Fibroblast of peridontal ligament (primary cell): ENCODE measurements around the gene CAP1.
"Not testable (repeated sequence)": the region's sequence is repeated elsewhere in the genome, so short reads cannot be mapped to it uniquely, and the experiment has no call there.

ENCODE experiments used
- DNase-seq: peaks from one replicate; pipeline ENCODE4 v3.0.0-alpha.2; 2010; ENCODE audit errors: extremely low read depth

CAP1 gene

DNA sequence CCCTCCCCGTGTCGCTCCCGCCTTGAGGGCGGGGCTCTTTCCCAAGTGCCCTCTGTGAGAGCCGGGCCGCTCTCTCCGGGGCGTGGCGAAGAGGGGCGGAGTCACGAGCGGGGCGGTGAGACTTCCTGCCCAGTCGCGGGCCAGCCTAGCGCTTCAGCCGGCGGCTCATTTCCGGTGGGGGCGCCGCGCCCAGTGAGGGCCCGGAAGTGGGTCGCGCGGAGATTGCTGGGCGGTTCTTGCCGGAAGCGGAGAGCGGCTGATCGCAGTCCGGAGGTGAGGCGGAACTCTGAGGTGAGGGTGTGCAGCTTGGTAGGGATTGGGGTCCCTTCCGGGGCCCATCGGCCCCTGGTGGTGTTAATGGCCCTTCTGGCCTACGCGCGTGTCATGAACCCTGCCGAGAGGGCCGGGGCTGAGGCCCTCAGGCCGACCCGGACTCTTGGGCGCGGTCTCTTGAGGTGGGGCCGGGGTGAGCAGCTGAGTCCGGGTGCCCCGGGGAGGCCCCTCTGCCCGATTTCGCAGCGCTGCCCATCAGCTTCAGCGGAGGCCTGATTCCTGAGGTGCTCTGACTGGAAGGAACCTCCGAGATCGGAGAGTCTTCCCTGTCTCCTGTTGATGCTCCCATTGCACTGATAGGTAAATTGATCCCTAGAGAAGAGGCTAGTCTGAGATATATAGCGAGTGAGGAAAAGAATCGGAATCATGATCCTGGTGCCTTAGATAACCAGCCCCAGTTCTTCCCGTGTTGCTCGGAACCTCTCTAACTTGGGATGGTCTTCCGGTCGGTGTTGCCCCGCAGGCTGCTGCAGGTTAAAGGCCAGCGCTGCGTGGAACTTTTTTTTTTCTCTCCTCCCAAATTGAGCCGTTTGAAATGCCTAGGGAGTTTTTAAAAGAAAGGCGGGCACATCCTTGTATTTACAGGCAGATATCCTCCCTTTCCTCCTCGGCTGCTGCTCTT, at the start of gene CAP1:
Gene CAP1, plus strand, starts transcription at position 219 of the 955 bp plus-strand sequence. CDS start 18,618 bp downstream, outside the sequence.
- peak; percentile 97 for DNase-seq

DNA sequence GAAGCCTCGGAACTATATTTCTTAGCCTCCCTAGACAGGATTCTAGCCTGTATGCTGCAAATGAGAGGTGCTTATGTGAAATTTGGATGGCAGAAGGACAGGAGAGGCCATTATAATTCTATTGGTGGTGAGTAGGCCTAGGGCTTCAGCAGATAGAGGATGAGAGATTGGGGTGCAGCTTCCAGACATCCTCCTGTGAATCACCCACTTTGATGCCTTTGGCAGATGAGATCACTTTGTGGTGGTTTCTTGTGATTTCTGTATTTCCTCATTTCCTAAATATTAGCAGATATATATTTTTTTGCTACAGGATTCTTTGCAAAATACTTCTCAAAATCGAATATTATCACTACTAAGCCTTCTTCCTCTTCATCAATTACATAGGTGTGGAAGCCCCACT, 48.3 kb upstream of the CAP1 start:
- peak; percentile 38 for DNase-seq

- DNase-seq, result no peak
These were observed 47.6 kb upstream of the CAP1 start for GRCh38 chr1:39992888-39993287.

GRCh38 chr1:39995973-39996393, 44.5 kb upstream of the CAP1 start:
- DNase-seq, result no peak

DNA sequence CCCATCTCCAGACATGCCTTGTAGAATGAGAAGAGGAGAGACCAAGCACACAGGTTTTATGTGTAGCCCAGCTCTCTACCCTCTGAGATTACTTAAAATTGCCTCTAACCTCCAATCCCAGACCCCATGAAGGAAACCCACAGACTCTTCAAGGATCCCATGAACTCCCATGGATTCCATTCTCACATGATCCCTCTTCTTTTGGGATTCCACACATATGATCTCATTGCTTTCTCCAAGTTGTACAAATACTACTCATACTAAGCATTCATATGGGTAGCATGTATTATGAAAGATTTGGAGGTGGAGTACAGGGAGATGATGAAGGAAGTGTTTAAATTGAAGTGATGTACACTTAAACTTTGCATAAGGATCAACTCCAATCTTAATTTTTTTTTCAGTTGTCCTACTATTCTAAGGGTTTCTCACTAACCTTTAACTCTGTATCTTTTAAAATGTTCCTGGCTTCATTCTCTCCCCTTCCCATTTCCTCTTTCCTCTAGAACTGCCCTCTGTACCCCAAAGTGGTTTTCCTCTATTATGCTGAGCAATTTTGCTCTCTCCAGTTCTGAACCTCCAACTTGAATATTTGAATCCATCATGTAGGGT, 44.0 kb upstream of the CAP1 start:
- DNase-seq, result peak; percentile 46

DNA sequence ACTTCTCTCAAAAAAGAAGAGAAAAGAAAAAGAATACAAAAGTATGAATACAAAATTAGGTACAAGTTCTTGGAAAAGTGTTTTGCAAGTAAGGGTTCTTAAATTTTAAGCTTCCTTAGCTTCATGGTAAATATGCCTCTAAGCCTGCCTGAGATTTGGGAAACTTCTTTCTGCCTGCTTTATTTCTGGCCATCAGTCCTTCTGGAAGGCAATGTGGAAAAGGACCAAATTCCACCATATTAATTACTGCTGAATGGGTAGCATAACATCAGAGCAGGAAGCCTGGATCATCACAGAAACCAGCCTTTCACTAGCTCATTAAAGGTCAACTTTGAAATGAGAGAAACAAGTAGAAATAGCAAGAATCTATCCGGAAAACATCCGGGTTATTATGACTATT, 39.1 kb upstream of the CAP1 start:
- DNase-seq, result no peak

DNA sequence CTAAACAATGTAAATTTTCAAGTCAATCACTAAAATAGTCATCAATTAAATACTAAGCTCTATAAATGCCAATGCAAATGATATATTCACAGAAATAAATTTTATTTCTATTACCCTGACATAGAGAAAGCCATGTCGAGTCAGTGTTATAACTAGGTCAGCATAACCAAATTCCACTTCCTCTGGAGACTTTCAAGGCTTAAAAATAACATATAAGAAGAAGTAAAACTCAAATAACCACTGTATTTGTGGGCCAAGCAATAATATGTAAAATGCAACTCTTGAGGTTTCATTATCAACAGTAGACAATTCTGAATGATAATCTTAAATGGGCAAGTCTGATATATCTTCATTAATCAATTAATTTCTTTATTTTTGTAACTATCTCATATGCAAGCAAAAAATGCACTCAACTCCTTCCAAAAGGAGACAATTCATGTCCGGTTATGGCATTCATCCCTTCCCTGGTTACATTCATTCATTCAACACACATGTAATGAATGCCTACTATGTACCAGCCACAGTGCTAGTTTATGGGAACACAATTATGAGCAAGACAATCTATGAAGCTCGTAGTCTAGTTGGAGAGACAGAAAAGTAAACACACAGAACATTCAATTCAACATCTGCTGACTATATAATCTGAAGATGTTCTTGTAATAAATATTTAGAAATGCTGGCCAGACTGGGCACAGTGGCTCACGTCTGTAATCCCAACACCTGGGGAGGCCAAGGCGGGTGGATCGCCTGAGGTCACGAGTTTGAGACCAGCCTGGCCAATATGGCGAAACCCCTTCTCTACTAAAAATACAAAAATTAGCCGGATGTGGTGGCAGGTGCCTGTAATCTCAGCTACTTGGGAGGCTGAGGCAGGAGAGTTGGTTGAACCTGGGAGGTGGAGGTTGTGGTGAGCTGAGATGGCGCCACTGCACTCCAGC, 37.1 kb upstream of the CAP1 start:
- DNase-seq, result no peak

GRCh38 chr1:40004857-40005256, 35.7 kb upstream of the CAP1 start:
- peak; percentile 18 for DNase-seq

GRCh38 chr1:40007481-40008034, 33.0 kb upstream of the CAP1 start:
- not testable (repeated sequence) for DNase-seq

DNA sequence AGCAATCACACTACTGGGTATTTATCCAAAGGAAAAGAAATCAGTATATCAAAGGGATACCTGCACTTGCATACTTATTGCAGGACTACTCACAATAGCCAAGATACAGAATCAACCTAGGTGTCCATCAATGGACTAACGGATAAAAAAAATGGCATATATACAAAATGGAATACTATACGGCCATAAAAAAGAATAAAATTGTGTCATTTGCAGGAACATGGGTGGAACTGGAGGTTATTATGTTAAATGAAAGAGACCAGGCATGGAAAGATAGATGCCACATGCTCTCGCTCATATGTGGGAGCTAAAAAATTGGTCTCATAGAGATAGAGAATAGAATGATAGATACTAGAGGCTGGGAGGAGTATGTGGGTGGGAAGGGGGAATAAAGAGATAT, 29.3 kb upstream of the CAP1 start:
- no peak for DNase-seq

DNA sequence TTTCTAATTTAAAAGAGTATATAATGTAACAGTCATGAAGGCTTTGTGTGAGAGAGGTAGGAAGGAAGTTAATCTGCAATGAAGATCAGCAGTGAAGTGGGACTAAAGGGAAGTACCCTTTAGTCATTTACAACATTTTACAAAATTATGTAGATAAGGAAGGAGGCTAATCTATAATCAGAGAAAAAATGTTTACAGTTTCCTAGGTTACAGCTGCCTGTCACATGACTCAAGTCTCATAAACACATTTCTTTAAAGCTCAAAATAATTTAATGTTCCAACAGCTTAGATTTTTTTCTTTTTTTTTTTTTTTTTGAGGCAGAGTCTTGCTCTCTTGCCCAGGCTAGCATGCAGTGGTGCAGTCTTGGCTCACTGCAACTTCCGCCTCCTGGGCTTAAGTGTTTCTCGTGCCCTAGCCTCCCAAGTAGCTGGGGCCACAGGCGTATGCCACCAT, 26.2 kb upstream of the CAP1 start:
- DNase-seq, result no peak

DNA sequence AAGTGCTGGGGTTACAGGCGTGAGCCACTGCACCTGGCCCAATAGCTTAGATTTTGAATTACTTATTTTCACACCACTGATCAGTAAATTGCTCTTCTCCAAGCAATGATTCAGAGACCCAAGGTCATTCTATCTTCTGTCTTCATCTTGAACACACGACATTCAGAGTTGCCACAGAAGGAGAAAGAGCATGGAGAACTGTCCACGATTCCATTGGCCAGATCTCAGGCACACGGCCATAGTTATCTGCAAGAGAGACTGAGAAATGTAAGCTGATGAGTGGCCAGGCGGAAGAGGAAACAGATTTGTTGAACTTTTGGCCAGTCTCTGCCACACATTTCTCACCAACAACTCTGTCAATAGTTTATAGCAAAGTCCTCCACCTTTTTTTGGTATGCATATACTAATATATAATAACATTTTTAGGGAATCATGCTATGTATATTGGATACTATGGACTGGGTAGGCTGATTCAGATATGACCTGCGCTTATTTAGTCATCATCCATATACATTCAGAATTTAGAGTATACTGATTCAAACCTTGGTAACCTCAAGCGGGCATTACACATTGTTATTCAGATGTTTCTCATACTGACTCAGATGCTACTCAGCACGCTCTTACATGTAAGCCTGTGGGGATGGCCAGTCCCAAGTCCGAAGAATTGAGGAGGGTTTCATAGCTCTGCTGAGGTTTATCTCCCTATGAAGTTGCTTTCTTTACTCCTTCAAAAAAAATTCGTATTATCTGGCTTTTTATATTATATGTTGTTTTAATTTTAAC, 25.5 kb upstream of the CAP1 start:
- peak; percentile 91 for DNase-seq

GRCh38 chr1:40017951-40018575, 22.5 kb upstream of the CAP1 start:
- DNase-seq, result no peak

DNA sequence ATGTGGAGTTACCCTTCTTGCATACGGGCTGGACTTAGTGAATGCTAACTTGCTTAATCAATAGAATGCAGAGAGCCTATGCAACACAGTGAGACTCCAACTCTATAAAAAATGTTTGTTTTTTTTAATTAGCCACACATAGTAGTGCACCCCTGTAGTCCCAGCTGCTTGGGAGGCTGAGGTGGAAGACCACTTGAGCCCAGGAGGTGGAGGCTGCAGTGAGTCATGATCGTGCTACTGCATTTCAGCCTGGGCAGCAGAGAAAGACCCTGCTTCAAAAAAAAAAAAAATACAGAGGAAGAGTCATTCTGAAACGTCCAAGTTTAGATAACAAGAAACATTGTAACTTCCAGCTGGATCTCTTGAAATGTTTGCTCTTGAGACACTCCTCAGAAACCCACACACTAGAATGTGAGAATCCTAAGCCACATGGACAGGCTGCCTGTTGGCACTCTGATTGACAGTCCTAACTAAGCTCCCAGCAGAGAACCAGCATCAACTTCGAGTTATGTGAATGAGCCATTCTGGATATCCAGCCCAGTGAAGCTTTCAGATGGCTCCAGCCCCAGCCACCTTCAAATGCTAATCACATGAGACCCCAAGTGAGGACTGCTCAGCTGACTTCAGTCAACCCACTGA, 20.0 kb upstream of the CAP1 start:
- no peak for DNase-seq

GRCh38 chr1:40023379-40023944, 17.1 kb upstream of the CAP1 start:
- no peak for DNase-seq

GRCh38 chr1:40024671-40025070, 15.9 kb upstream of the CAP1 start:
- DNase-seq, result no peak

DNA sequence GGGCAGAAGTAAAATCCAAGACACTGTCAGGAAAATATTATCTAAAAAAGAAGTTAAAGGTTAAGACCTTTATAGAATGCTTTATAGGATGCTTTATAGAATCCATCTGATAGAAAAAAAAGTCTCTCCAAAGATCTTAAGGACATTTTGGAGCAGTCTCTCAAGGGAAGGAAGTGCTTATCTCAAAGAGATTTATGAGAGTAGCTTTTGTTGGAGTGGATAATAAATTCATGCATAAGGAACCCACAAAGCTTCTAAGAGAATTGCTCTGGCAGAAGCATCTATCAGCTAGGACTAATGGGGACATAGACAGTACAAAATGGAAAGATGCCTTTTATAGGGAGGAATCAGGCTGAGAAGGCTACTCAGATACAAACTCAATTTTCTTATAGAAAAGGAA, 12.9 kb upstream of the CAP1 start:
- no peak for DNase-seq

GRCh38 chr1:40029608-40030007, 10.9 kb upstream of the CAP1 start:
- DNase-seq, result no peak

DNA sequence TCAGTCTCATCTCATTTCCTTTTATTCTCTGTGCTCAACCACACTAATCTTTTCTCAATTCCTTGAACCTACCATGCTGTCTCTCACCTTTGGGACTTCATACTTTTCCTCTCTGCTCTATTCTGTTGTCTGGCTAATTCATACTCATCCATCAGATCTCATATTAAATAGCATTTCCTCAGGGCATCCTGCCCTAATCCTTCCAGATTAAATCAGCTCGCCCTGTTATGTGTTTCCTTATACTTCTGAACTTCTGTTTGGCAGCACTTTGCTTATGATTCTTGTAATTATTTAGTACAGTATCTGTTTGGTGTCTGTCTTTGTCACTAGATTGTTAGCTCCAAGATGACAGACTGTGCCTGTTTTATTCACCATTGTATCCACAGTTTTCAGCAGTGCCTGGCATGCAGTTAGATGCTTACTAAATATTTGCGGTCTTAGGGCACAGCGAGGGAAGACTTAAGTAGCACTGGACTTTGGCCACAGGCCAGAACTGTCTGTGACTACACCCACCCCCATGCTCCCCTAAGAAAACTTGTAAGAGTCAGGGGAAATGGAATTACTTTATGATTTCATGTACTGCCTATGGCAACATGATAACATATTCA, 9.9 kb upstream of the CAP1 start:
- DNase-seq, result peak; percentile 60
